ENCODE data around the gene PAF1.
A peak's percentile ranks its signal among the peaks of the same experiment; 100 is the strongest.

Gene PAF1

DNA sequence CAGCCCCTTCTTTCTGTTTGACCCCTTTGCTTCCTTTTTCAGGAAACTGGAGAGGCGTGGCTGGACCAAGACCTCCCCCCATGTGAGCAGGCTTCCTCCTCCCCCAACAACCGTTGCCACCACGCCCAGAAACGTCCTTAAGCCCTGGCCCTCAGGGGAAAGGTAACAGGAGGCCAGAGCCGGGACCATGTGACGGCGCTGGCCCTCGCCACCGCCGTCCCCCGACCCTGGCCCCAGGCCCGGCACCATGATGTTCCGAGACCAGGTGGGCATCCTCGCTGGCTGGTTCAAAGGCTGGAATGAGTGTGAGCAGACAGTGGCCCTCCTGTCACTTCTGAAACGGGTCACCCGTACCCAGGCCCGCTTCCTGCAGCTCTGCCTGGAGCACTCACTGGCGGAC is 34.3 kb downstream of the PAF1 start:
- TF ChIP-seq CTCF (conservative IDR thresholded peaks at IDR 0.05; ENCODE audit: low read depth, low read length), result no peak
- no peak for DNase-seq (ENCODE audit: low read depth)
- no peak overlapping the region for H3K4me3 ChIP-seq (ENCODE audit: low read depth, low read length)

DNA sequence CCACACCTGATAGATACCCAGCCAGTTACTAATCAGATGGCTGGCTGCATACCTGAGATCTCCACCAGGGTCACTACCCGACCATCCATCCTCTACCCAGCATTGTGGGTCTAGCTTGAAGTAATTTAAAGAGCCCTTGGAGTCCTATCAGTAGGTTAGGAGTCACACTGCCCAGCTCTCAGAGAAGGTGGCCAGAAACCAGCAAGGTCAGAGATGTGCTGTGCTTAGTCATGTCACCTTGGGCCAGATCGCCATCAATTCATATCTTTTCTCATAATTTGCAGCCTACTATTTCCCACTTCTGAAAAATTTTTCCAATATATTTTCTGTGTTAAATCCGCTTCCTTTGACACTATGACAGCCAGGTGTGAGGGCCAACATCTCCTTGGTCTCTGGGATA is 34.8 kb downstream of the PAF1 start:
- DNase-seq (ENCODE audit: low read depth), result no peak
- no peak for TF ChIP-seq CTCF (conservative IDR thresholded peaks at IDR 0.05; ENCODE audit: low read depth, low read length)
- no peak overlapping the region for H3K4me3 ChIP-seq (ENCODE audit: low read depth, low read length)

DNA sequence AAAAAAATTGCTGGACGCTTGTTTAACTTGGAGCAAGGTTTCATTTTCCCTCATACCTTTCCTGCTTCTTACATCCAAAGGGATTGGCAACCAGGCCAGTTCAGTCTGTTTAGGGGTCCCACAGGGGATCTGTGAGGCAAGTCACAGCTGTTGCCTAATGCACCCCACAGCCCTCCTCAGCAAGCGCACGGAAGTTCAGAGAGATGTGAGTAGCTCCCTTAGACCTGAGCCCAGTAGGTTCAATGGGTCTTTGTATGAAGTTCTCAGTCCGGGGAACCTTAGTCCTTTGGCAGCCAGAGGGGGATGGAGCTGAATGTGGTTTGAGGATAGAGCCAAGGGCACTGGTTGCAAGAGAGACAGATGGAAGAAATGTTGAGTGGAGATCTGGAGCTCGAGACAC is 35.7 kb downstream of the PAF1 start:
- H3K4me3 ChIP-seq (ENCODE audit: low read depth, low read length), result no peak overlapping the region
- DNase-seq (ENCODE audit: low read depth), result no peak
- TF ChIP-seq CTCF (conservative IDR thresholded peaks at IDR 0.05; ENCODE audit: low read depth, low read length), result no peak

DNA sequence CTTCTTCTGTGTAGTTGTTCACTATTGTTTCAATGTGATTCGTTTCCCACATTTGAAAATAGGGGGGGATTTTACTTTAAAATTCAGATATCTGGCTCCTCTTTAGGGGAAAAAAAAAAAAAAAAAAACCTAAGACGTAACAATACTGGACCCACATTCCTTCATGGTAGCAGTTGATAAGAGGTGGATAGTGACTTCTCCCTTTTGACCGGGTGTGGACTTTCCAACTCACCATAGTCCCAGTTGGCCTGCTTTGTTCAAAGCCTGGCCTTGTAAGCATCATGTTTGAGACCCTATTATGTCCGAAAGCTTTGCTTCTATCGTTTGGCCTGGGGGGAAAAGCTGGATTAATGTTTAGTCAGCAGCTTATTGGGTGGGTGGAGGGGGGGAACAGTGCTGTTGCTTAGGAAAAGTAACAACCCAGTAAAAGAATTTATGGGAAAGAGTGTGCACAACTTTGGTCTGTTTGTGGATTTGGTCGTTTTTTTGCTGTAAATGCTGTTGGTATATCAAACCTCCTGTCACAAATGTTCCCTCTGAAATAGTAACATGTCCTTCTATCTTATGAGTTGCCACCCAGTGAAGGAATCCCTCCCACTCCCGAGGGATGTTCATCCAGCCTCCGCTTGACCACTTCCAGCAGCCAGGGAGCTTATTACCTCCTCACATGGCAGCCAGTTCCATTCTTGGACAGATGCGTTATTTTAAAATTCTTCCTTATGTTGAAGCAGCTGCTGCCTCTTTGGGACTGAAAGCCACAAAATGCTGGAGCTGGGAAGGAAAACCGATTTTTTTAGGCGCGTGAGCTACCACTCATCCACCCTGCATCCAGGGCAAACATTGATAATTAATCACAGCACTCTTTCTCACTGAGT is 38.3 kb downstream of the PAF1 start:
- DNase-seq (ENCODE audit: low read depth), result no peak
- H3K4me3 ChIP-seq (ENCODE audit: low read depth, low read length), result no peak overlapping the region
- no peak for TF ChIP-seq CTCF (conservative IDR thresholded peaks at IDR 0.05; ENCODE audit: low read depth, low read length)

DNA sequence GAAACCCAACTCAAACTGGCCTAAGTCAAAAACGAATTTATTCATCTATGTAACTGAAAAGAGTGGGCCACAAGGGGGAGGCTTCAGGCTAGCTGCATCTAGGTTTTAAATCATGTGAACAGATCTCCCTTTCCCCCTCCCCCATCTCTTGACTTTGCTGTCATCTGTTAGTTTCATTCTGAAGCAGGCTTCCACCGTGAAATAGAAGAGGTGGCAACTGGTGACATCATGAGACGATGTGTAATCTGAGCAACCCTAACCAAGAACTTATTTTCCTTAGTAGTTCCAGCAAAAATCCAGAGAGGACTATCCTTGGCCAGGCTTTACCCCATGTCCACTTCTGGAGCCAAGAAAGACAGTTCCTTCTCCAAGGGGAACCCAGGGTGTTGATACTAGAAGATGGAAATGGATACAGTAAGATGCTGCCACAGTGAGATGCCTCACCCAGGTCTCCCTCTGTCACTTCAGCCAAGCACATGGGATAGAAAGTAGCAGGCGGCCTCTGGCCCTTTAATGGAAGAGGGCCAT is 39.3 kb downstream of the PAF1 start:
- H3K4me3 ChIP-seq (ENCODE audit: low read depth, low read length), result no peak overlapping the region
- TF ChIP-seq CTCF (conservative IDR thresholded peaks at IDR 0.05; ENCODE audit: low read depth, low read length), result peak; percentile 32
- DNase-seq (ENCODE audit: low read depth), result peak; percentile 58

DNA sequence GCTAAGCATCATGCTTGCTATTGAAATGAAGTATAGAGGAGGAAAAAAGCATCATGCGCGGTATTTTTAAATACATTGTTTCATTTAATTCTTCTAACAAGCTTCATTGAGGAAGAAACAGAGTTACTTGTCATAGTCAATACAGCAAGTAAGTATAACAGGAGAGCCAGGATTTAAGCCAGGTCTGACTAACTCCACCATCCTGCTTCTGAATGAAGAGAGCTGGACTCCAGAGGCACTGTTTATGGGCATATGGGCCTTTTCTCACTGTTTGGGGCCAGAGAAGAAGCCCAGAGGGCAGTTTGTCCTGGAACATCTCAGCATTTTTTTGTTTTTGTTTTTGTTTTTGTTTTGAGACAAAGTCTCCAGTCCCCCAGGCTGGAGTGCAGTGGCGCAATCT is 40.8 kb downstream of the PAF1 start:
- H3K4me3 ChIP-seq (ENCODE audit: low read depth, low read length), result no peak overlapping the region
- TF ChIP-seq CTCF (conservative IDR thresholded peaks at IDR 0.05; ENCODE audit: low read depth, low read length), result no peak
- DNase-seq (ENCODE audit: low read depth), result no peak

- DNase-seq (ENCODE audit: low read depth), result no peak
- H3K4me3 ChIP-seq (ENCODE audit: low read depth, low read length), result no peak overlapping the region
- no peak for TF ChIP-seq CTCF (conservative IDR thresholded peaks at IDR 0.05; ENCODE audit: low read depth, low read length)
Observed at GRCh38 chr19:39349326-39349725, 41.6 kb downstream of the PAF1 start.
